ENCODE data around the gene TTLL11.
"Not testable (repeated sequence)": the region's sequence is repeated elsewhere in the genome, so short reads cannot be mapped to it uniquely, and the experiment has no call there.

The TTLL11 gene

GRCh38 chr9:121896545-121896943, 196.6 kb downstream of the TTLL11 start:
- FAIRE-seq, result no peak

GRCh38 chr9:121895818-121896544, 197.1 kb downstream of the TTLL11 start:
- no peak for FAIRE-seq

DNA sequence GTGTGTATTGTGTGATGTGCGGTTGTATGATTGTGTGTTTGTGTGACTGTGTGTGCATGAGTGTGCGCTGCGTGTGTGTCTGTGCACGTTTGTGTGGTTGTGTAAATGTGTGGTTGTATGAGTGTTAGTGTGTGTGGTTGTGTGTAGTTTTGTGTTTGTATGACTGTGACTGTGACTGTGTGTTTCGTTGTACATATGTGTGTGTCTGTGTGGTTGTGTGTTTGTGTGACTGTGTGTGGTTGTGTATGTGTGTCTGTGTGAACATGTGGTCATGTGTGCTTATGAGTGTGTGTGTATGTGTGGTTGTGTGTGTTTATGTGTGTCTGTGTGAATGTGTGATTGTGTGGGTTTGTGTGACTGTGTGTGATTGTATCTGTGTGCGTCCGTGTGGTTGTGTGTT, 197.8 kb downstream of the TTLL11 start:
- FAIRE-seq, result no peak

- not testable (repeated sequence) for FAIRE-seq
Observed at GRCh38 chr9:121894380-121894779, 198.7 kb downstream of the TTLL11 start.

DNA sequence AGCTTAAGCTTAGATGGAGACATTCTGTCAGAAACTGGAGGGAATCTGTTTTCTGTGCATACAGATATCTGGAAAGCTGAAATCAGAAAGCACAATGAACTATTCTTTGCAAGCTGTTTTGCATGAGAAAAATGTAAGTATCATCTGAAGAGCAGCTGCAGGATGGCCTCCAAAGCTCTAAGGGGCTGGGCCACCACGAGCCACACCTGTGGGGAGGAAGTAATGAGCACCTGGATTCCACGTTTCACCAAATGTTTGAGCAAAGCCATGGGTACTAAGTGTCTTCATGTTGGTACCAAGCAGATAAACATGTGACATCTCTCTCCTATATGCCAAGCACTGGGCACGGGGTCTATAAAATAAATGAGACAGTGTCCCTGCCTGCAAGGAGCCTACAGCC, 199.3 kb downstream of the TTLL11 start:
- FAIRE-seq, result no peak

GRCh38 chr9:121892706-121893105, 200.4 kb downstream of the TTLL11 start:
- FAIRE-seq, result no peak

GRCh38 chr9:121890746-121891145, 202.4 kb downstream of the TTLL11 start:
- no peak for FAIRE-seq

GRCh38 chr9:121889990-121890563, 203.0 kb downstream of the TTLL11 start:
- no peak for FAIRE-seq

- FAIRE-seq, result no peak
Observed at GRCh38 chr9:121888438-121888775, 204.7 kb downstream of the TTLL11 start.

DNA sequence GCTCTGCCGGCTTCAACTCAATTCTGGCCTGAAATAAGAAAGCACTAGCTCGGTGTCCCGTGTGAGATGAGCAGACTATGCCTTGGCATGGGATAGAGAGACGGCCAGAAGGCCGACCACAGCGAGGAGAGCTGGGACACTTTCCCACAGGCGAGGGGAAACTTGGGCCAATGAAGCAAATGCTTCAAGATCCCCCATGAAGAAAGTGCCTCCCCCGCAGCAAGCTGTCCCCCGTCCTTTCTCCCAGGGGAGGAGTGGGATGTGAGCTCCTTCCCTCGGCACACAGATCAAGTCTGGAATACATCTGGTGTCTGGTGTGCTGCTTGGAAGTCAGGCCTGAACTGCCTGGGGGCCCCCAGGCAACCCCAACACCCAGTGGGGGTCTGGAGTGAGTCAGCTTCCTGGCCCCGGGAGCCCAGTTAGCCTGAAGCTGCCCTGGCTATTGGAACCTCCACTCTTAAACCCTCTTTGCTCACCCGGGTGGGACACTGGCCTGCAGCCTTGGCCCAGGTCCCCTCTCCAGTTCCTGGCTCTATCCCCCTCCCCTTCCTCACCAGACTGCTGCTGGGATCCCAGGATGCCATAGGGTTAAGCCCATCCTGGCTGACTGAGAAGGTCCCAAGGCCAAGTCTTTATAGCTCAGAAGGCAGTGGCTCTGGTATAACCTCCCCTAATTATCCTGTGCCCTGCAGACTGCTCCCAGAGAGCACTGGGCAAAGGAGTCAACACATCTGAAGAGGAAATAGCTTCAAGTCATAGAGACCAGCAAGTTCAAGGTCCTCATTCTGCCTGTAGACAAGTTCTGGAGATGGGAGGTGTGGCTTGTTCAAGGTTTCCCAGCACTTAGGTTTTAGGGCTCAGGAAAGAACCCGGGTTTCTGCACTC, 205.3 kb downstream of the TTLL11 start:
- FAIRE-seq, result no peak

DNA sequence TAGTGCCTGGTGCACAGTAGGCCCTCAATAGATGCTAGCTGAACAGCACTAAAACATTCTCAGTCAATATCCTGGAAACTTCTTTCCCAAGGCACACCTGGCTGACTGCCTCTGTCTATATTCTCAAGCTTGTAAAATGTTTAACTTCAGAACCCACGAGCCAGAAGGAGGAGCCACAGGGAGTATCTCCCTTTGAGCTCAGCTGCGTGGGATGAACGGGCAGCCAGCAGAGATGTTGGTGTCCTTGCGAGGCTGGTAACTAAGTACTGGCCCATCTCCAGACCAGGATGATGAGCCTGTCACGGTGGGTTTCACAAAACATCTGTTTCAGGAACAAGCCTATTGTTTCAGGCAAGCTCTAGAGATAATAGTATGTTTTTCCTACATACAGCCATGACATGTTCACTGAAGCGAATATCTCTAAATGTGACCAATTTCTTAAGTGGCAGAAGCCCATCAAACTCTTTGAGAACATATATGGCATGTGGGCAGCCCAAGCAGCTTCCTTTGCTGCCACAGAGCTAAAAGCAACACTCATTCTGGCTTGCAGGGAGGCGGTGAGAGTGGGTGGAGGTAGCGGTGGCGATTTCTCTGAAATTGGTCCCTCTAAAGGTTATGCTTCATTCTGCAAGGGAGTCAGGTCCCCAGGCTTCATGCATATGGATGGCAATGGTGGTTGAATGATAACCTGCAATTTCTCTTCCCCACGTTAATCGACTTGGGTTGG, 206.2 kb downstream of the TTLL11 start:
- no peak for FAIRE-seq

DNA sequence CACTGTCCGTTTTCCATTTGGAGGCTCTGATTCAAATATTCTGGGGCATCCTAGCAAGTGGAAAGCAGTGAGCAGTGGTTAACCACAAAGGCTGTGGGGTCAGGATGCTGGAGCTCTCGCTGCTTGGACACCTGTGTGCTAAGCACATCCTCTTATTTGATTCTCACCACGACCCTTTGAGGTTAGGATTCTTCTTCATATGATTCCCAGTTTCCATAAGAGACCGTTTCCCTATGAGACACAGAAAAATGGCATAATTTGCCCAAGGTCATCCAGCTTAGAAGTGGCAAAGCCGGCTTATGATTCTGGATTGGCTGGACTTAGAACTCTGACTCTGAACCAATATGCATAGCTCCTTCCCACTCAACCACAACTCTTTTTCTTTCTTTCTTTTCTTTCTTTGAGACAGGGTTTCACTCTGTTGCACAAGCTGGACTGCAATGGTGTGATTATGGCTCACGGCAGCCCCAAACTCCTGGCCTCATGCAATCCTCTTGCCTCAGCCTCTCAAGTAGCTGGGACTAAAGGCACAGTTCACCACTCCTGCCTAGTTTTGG, 207.7 kb downstream of the TTLL11 start:
- no peak for FAIRE-seq

DNA sequence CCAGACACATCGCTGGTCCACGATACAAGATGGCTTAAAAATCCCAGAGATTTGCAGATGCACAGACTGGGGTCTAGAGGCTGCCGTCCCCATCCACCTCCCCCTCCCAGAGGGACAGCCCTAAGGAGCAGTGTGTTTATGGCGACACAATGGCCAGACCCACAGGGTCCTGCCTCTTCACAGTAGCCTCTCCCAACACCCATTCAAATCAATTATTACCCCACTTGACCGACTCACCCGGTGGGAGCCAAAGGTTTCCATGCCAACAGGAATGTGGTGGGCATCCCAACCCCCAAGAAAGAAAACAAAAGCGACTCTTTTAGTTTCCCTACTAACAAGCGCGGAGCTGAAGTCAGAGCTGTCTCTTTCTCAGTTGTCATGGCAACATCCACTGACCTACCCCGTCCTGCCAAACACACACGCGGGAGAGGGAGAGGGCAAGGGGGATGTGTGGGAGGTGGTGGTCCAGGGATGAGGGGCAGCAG, 209.0 kb downstream of the TTLL11 start:
- FAIRE-seq, result no peak

- no peak for FAIRE-seq
Observed at GRCh38 chr9:121883281-121884056, 209.6 kb downstream of the TTLL11 start.

GRCh38 chr9:121881920-121882500, 211.1 kb downstream of the TTLL11 start:
- FAIRE-seq, result no peak

DNA sequence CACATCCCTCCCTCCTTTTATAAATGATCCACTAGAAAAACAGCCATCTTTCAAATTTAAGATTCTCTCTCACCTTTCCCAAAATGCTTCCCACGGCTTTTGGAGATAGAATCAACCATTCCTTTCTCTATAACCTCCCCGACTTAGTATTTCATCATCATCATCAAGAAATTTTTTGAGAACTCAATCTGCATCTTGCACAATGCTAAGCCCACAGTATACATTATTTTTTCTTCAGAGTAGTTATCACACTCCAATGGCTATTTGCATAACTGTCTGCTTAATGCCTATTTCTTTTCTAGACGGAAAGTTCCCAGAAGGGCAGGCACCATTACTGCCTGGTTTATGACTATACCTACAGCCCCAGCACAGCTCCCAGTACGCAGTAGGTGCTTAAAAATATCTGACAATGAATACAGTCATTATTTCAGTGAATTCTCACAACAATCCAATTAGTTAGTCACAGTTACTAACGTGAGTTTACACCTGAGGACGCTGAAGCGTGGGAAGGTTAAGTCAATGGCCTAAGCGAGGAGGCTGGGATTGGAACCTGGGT, 212.7 kb downstream of the TTLL11 start:
- FAIRE-seq, result no peak

DNA sequence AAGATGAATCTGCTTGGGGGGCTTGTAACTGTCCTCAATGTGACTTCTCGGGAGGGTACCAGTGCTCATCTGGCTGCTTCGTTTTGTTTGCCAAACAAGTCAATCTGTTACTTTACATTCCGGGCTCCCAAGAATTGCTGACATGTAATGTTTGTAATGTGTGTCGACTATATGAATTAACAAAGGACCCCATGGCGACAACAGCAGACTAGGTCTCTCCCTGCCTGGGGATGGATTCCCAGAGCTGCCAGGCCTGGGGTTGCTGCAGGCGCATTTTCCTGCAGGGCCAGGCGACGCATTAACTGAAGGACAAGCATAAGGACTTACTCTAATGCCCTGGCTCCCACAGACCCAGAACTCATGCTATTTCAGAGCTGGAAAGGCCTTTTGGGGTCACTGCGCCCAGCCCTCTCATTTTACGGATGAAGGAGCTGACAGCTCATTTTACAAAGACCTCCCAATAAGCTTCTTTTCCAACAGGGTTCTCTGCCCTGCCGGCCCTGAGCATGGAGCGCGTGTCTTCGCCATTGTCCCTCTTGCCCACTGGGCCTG, 214.8 kb downstream of the TTLL11 start:
- FAIRE-seq, result no peak

- FAIRE-seq, result no peak
Observed at GRCh38 chr9:121876658-121877271, 216.3 kb downstream of the TTLL11 start.

DNA sequence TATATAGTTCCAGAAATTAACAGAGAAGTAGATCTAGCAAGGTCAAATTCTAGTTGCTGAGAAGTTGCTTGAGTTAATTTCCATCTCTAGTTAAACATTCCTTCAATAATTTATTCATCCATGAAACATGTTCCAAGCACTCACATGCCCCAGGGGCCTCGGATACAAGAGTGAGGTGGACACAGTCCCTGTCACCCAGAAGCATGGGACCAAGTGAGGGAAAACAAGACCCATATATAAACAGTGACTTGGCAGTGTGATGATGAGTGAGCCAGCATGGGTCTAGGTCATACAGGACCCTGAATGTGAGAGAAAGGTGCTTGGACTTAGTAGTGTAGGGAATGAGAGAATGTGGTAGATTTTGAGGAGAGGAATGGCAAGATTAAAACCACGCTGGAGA, 216.9 kb downstream of the TTLL11 start:
- FAIRE-seq, result no peak

DNA sequence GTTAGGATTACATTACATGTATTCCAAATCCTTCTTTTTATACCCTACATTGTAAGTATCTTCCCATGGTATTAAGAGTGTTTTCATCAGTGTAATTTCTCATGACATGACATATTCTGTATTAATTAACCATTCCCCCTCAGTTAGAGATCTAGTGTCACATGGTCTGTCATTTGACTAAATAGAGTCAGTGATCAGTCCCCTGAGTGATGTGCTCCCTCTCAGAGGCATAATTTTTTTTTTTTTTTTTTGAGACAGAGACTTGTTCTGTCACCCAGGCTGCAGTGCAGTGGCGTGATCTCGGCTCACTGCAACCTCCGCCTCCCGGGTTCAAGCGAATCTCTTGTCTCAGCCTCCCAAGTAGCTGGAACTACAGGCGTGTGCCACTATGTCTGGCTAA, 218.6 kb downstream of the TTLL11 start:
- no peak for FAIRE-seq
